T-helper 1 cell treated with Interleukin-12 subunit alpha and Interleukin-12 subunit beta and Interleukin-4 antibody, amounts not matched to agents 30 μg/mL and 1 μg/mL, for 36 hours (primary cell): ENCODE results near the gene HRC.
"Not testable (repeated sequence)": the region's sequence is repeated elsewhere in the genome, so short reads cannot be mapped to it uniquely, and the experiment has no call there.

Source experiments
- H3K27ac Mint-ChIP-seq: one replicate; pipeline ENCODE4 v1.8.0; 2021; ENCODE audit warnings: mild to moderate bottlenecking, mixed read lengths
- H3K27me3 Mint-ChIP-seq: one replicate; pipeline ENCODE4 v1.8.0; 2021; ENCODE audit warnings: low read depth, mixed read lengths
- H3K36me3 Mint-ChIP-seq: one replicate; pipeline ENCODE4 v1.8.0; 2021; ENCODE audit warnings: low read depth, mixed read lengths
- H3K4me1 Mint-ChIP-seq: one replicate; pipeline ENCODE4 v1.8.0; 2021; ENCODE audit warnings: low read depth, mixed read lengths
- H3K4me3 Mint-ChIP-seq: one replicate; pipeline ENCODE4 v1.8.0; 2021; ENCODE audit warnings: mild to moderate bottlenecking, moderate library complexity, mixed read lengths
- H3K9me3 Mint-ChIP-seq: one replicate; pipeline ENCODE4 v1.8.0; 2021; ENCODE audit warnings: mixed read lengths

HRC gene

GRCh38 chr19:49133621-49134454, 21.4 kb downstream of the HRC start:
- peak overlapping the region; percentile 36 for H3K27ac Mint-ChIP-seq
- H3K27me3 Mint-ChIP-seq: no peaks in the 10 kb centered on the region
- peaks cover 1% of the 10 kb centered on the region for H3K36me3 Mint-ChIP-seq
- H3K9me3 Mint-ChIP-seq: no peaks in the 10 kb centered on the region
- peak overlapping the region; percentile 87 for H3K4me3 Mint-ChIP-seq
- H3K4me1 Mint-ChIP-seq: peaks cover 15% of the 10 kb centered on the region

GRCh38 chr19:49132974-49133609, 22.1 kb downstream of the HRC start:
- H3K4me3 Mint-ChIP-seq: peak overlapping the region; percentile 87
- no peak overlapping the region for H3K27ac Mint-ChIP-seq
- H3K27me3 Mint-ChIP-seq: no peaks in the 10 kb centered on the region
- peaks cover 1% of the 10 kb centered on the region for H3K36me3 Mint-ChIP-seq
- H3K9me3 Mint-ChIP-seq: no peaks in the 10 kb centered on the region
- H3K4me1 Mint-ChIP-seq: peaks cover 20% of the 10 kb centered on the region

- Mint-ChIP-seq H3K9me3 (no peaks in the 10 kb centered on the region), H3K27ac (no peak overlapping the region), H3K27me3 (no peaks in the 10 kb centered on the region), H3K4me1 (peaks cover 21% of the 10 kb centered on the region), H3K36me3 (peaks cover 1% of the 10 kb centered on the region), H3K4me3 (no peak overlapping the region)
Observed at GRCh38 chr19:49130325-49130724, 24.9 kb downstream of the HRC start.

GRCh38 chr19:49129238-49129583, 26.0 kb downstream of the HRC start:
- no peak overlapping the region for H3K4me3 Mint-ChIP-seq

GRCh38 chr19:49128545-49129237, 26.5 kb downstream of the HRC start:
- H3K4me3 Mint-ChIP-seq: peak overlapping the region; percentile 92
- peaks cover 2% of the 10 kb centered on the region for H3K27me3 Mint-ChIP-seq
- H3K27ac Mint-ChIP-seq: peak overlapping the region; percentile 11
- H3K9me3 Mint-ChIP-seq: no peaks in the 10 kb centered on the region
- H3K4me1 Mint-ChIP-seq: peaks cover 16% of the 10 kb centered on the region
- H3K36me3 Mint-ChIP-seq: peaks cover 1% of the 10 kb centered on the region

More at GRCh38 chr19:49129238-49129583, 26.0 kb downstream of the HRC start:
- Mint-ChIP-seq H3K9me3 (no peaks in the 10 kb centered on the region), H3K27ac (no peak overlapping the region), H3K27me3 (no peaks in the 10 kb centered on the region), H3K4me1 (peaks cover 20% of the 10 kb centered on the region), H3K36me3 (peaks cover 1% of the 10 kb centered on the region)

GRCh38 chr19:49127674-49128544, 27.3 kb downstream of the HRC start:
- Mint-ChIP-seq H3K36me3 (no peaks in the 10 kb centered on the region), H3K4me3 (peak overlapping the region; percentile 92), H3K4me1 (peaks cover 12% of the 10 kb centered on the region), H3K27ac (peak overlapping the region; percentile 75), H3K27me3 (peaks cover 5% of the 10 kb centered on the region), H3K9me3 (no peaks in the 10 kb centered on the region)

GRCh38 chr19:49127225-49127624, 28.0 kb downstream of the HRC start:
- H3K36me3 Mint-ChIP-seq, H3K4me3 Mint-ChIP-seq, H3K4me1 Mint-ChIP-seq, H3K27me3 Mint-ChIP-seq, H3K9me3 Mint-ChIP-seq, H3K27ac Mint-ChIP-seq: not testable (repeated sequence)

GRCh38 chr19:49126575-49126974, 28.6 kb downstream of the HRC start:
- H3K4me1 Mint-ChIP-seq: peaks cover 9% of the 10 kb centered on the region
- H3K9me3 Mint-ChIP-seq: no peaks in the 10 kb centered on the region
- H3K27me3 Mint-ChIP-seq: peaks cover 11% of the 10 kb centered on the region
- no peak overlapping the region for H3K27ac Mint-ChIP-seq
- H3K36me3 Mint-ChIP-seq: no peaks in the 10 kb centered on the region
- no peak overlapping the region for H3K4me3 Mint-ChIP-seq

GRCh38 chr19:49125025-49125731, 30.0 kb downstream of the HRC start:
- H3K27ac Mint-ChIP-seq: no peak overlapping the region

GRCh38 chr19:49123285-49123684, 31.9 kb downstream of the HRC start:
- H3K4me3 Mint-ChIP-seq, H3K36me3 Mint-ChIP-seq, H3K9me3 Mint-ChIP-seq, H3K27ac Mint-ChIP-seq: not testable (repeated sequence)
- Mint-ChIP-seq H3K27me3 (peaks cover 20% of the 10 kb centered on the region), H3K4me1 (peaks cover 13% of the 10 kb centered on the region)

More at GRCh38 chr19:49125025-49125731, 30.0 kb downstream of the HRC start:
- peaks cover 16% of the 10 kb centered on the region for H3K4me1 Mint-ChIP-seq
- no peak overlapping the region for H3K4me3 Mint-ChIP-seq
- H3K27me3 Mint-ChIP-seq: peaks cover 20% of the 10 kb centered on the region
- H3K9me3 Mint-ChIP-seq: no peaks in the 10 kb centered on the region
- H3K36me3 Mint-ChIP-seq: no peaks in the 10 kb centered on the region

- not testable (repeated sequence) for H3K4me3 Mint-ChIP-seq, H3K9me3 Mint-ChIP-seq, H3K27ac Mint-ChIP-seq, H3K36me3 Mint-ChIP-seq
- Mint-ChIP-seq H3K4me1 (peaks cover 17% of the 10 kb centered on the region), H3K27me3 (peaks cover 20% of the 10 kb centered on the region)
Observed at GRCh38 chr19:49121841-49122240, 33.4 kb downstream of the HRC start.

- H3K27ac Mint-ChIP-seq: peak overlapping the region; percentile 64
- H3K27me3 Mint-ChIP-seq: peaks cover 20% of the 10 kb centered on the region
- peak overlapping the region; percentile 78 for H3K4me3 Mint-ChIP-seq
- peaks cover 17% of the 10 kb centered on the region for H3K4me1 Mint-ChIP-seq
- H3K9me3 Mint-ChIP-seq: no peaks in the 10 kb centered on the region
- no peaks in the 10 kb centered on the region for H3K36me3 Mint-ChIP-seq
Observed at GRCh38 chr19:49120868-49121267, 34.3 kb downstream of the HRC start.

GRCh38 chr19:49120325-49120683, 34.9 kb downstream of the HRC start:
- Mint-ChIP-seq H3K27ac (peak overlapping the region; percentile 64), H3K4me3 (peak overlapping the region; percentile 78)

More at GRCh38 chr19:49120325-49120683, 34.9 kb downstream of the HRC start:
- H3K36me3 Mint-ChIP-seq: no peaks in the 10 kb centered on the region
- H3K9me3 Mint-ChIP-seq: no peaks in the 10 kb centered on the region
- peaks cover 20% of the 10 kb centered on the region for H3K27me3 Mint-ChIP-seq
- peaks cover 17% of the 10 kb centered on the region for H3K4me1 Mint-ChIP-seq
